Iris pigment epithelial cell (primary cell): ENCODE measurements around the gene ARMC9.
A peak's percentile ranks its signal among the peaks of the same experiment; 100 is the strongest.

Experiments used
- DNase-seq: peaks from one replicate; pipeline ENCODE4 v3.0.0-alpha.2; 2011; ENCODE audit warnings: low read depth

ARMC9 gene

DNA sequence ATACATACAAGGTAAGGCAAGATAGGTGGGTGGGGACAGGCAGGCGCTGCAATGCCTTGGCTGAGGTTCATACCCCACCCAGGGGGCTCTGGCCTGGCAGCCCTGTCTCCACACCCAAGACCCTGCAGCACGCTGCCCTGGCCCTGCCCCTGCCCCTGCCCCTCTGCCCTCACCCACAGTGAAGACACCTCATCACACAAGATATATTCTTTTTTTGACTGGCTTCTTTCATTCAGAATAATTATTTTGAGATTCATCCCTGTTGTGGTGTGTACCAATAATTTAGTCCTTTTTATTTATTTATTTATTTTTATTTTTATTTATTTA, 185.6 kb downstream of the ARMC9 start:
- no peak for DNase-seq

DNA sequence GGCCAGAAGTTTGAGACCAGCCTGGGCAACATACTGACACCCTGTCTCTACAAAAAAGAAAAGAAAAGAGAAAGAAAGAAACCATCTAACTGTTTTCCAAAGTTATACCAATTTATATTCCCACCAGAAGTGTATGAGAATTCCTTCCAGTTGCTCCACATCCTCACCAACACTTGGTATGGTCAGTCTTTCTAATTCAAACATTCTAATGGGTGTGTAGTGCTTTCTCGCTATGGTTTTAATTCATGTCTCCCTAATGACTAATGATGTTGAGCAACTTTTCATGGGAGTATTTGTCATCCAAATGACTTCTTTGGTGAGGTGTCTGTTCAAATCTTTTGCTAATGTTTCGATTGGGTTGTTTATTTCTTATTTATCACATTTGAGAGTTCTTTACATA, 186.5 kb downstream of the ARMC9 start:
- DNase-seq: no peak

DNA sequence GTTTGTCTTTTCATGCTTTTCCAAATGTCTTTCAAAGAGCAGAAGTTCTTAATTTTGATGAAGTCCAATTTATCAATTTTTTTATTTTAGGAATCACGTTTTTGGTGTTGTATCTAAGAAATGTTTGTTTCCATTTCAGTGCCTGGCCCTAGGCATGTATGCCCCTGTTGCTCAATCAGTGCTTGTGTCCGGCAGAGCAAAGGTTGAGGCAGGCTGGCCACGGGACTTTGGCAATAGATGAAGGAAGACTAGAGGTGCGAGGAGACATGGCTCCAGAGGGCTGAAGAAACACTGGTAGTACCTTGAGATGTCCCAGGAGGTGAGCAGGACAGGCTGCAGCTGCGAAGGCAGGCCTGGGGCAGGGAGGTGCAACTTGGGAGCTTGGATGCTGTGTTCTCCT, 187.0 kb downstream of the ARMC9 start:
- no peak for DNase-seq

DNA sequence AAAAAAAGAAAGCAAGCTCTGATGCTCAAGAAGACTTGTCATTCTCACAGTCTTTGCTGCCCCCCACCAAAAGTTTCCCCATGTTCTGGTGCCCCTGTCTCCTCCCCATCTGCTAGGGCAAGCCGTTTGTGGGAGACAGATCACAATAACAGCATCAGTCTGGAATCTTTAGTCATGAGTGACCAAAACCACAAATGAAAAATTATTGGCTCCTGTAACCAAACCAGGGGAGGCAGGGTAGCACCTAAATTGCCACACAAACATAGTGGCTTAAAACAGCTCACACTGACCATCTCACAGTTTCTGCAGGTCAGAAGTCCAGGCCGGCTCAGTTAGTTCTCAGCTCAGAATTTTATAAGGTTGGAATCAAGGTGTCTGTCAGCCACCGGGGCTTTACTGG, 188.0 kb downstream of the ARMC9 start:
- DNase-seq: peak; percentile 84

DNA sequence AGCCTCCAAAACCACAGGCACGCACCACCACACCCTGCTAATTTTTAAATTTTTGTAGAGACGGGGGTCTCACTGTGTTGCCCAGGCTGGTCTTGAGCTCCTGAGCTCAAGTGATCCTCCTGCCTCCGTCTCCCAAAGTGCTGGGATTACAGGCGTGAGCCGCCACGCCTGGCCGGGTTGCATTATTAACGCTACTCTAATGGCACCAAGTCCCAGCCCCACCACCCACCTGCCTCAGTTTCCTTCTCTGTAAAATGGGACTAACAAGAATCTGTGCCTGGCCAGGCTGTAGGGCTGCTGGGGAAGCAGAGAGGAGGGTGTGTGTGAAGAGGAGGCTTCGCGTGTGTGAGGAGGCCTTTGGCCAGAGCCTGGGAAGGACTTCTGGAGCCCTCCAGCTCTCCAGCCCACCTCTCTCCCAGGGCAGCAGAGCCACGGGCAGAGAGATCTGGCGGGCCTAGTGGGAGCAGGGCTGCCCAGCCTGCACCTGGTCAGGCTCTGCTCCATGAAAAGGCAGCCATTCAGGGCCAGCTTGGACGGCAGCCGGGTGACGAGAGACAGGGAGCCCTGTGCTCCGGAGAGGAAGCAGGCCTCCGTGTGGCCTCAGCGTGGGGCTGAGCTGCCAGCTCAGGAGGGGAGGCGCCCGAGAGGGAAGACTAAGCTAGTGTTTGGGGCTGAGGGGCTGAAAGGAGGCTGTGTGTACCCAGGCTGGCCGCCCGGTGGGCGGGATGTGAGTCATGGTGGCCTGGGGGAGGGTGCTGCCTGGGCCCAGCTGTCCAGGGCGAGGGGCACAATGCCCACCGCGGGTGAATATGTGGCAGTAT, 189.7 kb downstream of the ARMC9 start:
- peak; percentile 36 for DNase-seq

DNA sequence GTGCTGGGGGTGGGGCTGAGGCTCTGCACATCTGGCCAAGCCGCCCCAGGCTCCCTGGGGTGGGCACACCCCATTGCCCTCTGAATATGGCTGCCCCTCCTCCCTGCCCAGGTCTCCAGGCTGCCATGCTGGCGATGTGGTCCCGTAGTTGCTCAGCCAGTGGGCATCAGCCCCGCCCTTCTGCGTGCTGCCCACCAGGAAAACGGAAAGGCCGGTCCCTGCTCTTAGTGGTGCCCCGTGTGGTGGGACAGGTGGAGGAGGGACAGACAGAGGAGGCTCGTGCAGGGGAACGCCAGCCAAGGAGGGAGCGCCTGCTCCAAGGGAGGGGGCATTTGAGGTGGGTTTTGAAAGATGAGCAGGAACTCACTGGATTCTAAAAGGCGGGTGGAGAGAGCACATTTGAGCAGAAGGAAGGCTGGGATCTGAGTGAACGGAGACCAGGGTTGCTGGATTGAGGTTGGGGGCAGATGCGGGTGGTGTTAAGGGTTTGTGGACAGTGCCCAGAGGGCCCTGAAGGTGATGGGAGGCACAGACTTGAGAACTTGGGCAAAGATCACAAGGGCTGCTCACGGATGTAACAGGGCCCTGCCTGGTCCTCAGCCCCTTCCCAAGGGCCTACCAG, 190.4 kb downstream of the ARMC9 start:
- no peak for DNase-seq

DNA sequence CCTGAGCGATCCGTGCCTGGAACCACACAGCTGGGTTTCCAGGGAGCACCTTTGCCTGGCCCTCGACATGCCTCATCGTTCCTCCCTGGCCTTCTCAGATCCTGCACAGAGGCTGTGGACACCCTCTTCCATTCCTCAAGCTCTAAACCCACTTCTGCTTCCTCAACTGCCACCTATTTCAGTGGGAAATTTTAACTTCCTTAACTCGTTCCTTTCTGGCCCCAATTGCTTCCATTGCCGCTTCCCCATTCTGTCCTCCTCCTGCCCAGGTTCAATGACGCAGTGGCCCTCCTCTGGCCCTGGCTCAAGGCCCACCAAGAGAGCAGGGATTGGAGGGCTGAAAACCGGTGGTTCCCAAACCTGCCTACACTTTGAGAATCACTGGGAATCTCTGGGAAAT, 192.2 kb downstream of the ARMC9 start:
- no peak for DNase-seq

DNA sequence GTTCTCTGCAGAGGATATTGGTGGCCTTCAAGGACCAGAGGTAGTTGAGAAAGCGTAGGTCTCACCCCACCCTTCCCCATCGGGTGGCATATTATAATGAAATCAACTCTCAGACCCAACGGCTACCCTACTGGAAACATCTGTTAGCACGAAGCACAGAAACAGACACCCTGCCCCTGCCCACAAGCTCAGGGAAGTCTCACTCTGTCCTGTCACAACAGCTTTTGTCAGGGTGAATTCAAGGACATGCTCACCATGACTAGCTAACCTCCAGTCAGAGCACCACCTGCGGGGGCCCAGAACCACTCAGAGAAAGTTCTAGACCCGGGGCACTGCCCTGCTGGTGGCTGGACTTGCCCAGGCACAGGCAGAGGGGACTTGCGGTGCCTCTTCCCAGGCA, 193.6 kb downstream of the ARMC9 start:
- DNase-seq: no peak

DNA sequence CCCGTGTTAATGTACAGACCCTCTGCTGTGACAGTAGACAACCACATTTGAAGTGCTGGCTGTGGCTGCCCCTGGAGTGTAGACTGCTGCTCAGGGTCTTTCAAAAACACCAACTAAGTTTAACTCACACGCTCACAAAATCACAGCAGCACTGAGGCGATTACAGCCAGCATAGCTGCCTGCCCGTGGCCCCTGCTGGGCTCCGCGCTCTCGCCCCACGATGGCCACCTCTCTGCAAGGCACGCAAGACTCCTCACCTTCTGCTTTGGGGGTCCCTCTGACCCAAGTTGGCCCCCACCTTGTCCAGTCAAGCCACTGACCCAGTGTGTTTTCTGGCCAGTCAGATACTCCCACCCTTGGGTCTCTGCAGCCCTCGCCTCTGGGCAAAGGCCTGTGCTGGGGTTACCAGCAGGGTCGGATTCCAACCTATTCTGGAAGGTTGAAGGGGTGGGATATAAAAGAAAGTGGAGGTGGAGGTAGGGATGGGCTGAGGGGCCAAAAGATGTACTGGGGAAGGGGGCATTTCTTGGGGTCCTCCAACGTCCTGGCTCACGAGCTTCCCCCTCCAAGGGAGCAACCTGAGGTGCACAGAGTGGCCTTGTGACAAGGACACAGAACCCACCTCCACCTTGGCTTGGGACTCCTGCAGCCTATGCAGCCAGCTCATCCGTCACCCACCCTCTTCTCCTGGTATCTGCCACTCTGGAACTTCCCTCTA, 194.2 kb downstream of the ARMC9 start:
- DNase-seq: no peak

DNA sequence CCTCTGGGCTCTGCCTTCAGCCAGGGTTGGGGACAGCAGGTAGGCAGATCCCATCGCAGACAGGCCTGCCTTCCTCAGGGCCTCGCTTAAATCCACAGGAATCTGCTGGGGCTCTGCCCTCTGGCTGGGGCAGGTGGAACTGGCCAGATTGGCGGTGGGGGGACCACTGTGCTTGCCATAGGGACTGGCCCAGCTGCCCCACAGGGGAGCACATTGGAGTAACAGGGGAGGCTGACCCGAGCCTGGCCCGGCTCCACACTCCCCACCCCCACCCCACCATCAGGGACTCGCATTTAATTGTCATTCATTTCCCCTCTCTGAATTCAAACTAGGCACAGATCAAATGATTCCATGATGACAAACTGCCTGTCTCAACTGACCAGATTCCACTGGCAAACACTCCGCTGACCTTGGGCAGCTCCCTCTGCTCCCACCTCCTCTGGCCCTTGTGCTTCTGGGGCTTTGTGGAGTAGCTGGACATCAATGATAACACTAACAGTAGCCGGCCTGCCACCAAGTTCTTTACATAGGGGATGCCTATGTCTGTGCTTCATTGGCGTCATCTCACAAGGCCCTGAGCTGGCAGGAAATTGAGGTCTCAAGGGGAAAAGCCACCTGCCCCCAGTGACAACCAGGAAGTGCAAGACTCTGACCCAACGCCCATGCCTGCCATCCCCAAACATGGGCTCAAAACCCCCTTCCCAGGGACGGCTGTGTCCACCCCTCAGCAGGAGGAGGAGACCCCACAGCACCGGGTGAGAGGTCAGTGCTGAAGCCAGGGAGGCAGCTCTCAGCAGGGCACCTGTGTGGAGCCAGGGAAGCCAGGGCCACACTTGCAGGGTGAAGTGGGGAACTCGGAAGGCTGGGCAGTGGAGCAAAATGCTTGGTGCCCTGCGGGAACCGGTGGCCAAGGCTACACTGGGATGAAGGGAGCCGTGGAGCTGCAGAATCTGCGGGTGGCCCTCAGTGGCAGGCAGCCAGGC, 195.0 kb downstream of the ARMC9 start:
- no peak for DNase-seq

DNA sequence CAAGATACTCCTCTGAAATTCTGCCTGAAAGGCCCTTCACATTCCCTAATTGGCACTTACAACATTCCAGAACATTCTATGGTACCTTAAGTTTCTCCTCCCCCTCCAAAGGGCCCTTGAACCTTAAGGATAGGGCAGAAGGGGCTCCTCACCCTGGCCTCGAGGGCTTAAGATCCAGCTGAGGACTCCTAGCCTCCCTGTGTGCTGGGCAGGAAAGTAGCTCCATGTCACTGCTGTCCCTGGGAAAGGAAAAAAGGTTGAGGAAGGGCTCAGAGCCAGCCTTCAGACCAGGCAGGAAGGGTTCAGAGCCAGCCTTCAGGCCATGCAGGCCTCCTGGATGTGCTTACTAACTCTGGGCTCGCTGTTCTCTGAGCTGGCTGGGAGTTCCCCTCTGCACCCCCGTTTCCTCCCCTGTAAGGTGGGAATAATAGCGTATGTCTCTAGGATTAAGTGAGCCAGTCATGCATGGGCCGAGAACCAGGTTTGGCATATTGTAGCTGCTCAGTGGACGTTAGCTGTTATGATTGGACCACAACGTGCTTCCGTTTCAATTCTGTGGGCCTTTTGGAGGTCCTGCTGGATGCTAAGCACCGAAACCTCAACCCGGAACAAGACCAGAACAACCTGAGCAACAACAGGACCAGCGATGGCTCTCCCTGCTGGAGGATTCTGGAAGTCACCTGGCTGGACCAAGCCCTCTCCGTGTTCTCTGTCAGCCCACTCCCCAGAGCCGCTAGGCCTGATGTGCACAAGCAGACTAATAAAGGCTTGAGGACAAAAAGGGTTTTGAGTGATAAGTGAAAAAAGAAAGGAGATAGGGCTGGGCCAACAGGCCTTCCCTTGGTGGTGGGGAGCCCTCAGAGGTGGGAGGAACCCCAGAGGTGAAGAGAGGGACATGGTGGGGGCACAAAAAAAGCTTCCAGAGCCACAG, 196.0 kb downstream of the ARMC9 start:
- DNase-seq: no peak

DNA sequence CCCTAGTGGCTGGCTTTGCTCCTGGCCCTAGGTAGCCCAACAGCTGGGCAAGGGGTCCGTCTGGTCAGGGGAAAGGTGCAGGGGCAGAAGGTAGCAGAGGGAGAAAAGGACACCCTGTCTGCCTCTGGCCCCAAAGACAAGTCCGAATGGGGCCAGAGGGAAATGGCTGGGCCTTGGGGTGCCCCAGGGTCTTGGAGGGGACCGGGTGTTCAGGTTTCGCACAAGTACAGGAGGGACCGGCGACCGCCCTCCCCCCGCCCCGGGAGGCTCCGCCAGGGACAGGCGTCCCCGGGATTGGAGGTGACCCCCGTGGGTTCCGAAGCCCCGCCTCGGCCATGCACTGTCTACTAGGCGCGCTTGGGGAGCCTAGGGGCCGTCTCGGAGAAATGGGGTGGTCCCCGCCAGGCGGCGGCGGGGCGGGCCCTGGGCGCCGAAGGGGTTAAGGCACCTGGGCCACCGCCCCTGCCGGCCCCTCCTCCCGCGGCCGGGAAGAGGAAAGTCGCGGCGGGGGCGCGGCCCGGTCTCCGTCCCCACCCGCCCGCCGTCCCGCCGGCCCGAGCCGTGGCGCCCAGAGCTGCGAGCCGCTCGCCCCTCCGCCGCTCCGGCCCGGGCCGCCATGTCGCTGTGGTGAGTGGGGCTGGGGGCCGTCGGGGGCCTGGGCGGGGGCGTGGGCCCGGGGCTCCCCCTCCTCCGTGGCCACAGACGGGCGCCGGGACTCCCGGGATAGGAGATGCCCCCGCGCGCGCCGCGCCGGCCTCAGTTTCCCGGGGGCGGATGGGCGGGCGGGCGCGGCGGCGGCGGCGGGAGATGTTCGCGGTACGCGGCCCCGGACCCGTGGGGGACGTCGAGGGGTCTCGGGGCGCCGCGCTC, 197.0 kb downstream of the ARMC9 start, which contains the start of gene B3GNT7:
B3GNT7 (plus strand) TSS at position 523 of the 870 bp plus-strand sequence; CDS start at position 617, 94 bp downstream.
- no peak for DNase-seq

DNA sequence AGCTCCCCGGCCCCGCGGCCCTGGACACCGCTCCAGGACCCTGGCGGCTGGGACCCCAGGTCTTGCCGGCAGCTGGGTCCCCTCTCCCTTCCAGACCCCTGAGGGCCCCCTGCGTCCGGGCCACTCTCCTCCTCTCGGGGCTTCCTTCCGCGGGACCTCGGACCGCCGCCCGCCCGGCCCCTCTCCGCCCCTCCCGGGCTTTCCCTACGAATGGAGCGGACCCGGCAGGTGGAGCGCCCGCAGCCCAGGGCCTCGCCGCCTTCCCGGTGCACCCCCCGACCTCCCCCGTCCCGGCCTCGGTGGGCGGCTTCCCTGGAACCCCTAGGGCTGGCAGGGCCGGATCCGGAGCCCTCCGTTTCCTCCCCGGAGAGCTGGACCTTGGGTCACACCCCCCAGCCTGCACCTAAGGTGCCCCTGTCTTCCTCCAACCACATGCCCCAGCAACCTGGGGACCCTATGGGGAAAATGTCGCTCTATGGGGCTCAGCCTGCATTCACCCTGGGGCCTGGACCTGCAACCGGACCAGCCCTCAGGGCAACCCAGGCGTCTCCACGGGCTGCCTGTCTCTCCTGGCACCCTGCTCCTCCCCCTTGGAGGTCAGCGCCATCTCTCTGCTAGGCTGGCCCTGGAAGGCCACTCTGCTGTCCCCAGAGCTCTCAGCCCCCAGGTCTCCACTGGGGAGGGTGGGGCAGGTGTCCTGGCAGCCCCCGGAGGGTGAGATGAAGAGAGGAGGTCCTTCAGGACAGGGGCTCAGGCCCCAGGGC, 197.8 kb downstream of the ARMC9 start:
- no peak for DNase-seq

DNA sequence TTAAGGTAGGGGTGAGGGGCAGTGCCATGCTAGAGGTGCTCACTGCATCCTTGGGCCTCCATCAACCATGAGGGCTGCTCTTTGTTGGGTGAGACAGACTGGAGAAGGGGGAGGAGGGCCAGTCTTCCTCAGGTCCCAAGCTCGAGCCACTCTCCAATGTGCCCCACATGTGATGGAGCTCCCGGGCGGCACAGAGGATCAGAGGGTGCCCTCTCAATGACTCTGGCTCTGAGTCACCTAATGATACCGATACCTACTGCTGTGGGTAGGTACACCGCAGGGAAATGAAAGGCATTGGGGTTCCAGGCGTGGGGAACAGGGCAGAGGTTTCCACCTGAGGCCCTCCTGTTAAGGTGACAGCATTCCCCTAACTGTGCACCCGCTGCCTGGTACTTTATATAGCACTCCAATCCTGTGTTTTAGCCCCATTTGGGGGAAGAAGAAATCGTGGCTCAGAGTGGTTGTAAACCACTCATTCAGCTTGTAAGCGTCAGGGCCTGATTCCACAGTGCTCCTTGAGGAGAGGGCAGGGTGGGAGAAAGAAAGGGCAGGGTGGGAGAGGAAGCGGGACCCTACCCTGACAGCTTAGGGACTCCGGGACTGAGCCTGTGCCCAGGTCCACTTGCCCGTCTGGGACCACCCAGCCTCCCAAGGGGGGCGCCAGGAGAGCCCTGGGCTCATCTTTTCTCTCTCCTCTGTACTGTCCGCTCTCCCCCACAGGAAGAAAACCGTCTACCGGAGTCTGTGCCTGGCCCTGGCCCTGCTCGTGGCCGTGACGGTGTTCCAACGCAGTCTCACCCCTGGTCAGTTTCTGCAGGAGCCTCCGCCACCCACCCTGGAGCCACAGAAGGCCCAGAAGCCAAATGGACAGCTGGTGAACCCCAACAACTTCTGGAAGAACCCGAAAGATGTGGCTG, 198.8 kb downstream of the ARMC9 start:
- no peak for DNase-seq

DNA sequence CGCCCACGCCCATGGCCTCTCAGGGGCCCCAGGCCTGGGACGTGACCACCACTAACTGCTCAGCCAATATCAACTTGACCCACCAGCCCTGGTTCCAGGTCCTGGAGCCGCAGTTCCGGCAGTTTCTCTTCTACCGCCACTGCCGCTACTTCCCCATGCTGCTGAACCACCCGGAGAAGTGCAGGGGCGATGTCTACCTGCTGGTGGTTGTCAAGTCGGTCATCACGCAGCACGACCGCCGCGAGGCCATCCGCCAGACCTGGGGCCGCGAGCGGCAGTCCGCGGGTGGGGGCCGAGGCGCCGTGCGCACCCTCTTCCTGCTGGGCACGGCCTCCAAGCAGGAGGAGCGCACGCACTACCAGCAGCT, 199.5 kb downstream of the ARMC9 start:
- DNase-seq: no peak

DNA sequence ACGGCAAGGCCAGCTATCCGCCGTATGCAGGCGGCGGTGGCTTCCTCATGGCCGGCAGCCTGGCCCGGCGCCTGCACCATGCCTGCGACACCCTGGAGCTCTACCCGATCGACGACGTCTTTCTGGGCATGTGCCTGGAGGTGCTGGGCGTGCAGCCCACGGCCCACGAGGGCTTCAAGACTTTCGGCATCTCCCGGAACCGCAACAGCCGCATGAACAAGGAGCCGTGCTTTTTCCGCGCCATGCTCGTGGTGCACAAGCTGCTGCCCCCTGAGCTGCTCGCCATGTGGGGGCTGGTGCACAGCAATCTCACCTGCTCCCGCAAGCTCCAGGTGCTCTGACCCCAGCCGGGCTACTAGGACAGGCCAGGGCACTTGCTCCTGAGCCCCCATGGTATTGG, 200.2 kb downstream of the ARMC9 start:
- DNase-seq: no peak

DNA sequence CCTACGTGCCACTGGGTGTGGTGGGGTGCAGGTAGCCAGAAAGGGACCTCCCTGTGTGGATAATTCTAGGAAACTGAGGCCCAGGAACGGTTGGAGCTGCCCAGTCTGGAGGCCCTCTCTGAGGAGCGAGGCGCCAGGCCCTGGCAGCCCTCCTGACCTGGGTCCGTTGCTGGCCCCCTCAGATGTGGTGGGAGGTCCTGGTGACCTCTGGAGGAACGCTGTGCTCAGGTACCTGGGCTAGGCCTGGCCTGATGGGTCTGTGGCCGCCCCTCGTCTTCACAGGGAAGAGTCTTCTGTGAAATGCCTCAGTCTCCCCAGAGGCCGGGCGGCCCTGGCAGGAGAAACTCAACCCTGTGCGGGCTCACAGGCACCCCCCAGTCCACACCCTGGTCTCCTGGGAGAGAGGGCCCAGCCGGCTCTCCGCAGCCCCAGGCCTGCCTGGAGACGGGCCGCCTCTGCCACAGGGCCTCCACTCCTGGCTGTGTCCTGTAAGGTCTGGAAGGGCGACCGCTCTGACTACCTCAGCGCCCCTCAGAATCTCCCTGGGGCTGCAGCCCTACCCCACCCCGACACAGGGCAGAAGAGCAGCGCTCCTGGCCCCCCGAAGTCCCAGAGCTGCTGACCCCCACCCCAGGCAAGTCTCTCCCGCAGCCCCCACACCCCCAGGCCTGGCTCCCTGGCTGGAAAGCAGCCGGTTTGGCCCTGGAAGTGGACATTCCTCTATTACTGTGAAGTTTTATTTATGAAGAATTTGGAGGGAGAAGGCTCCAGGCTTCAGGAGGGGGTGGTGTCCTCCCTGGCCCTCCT, 200.8 kb downstream of the ARMC9 start:
- DNase-seq: no peak
